AG04450 (cell line): ENCODE measurements around the gene ZIC1. TPM values are rescaled to one million over a fixed set of nuclear protein-coding genes. Genes with fewer than 3 reads are reported as not detected.

Experiments
- CTCF ChIA-PET: fragments of 300-600, 350-600 bp; formaldehyde crosslinking; extraction: SDS; loops from one replicate; lab custom pipeline; 2022; ENCODE audit warnings: antibody characterized with exemption, inconsistent platforms; lab: Charles Lee
- POLR2A ChIA-PET: fragments of 350-600 bp; formaldehyde crosslinking; extraction: SDS; loops from one replicate; lab custom pipeline; 2021; ENCODE audit warnings: antibody characterized with exemption, inconsistent platforms; lab: Yijun Ruan, JAX
- DNase-seq: peaks from one replicate; pipeline ENCODE4 v3.0.0-alpha.2; 2011; ENCODE audit warnings: low read depth, low spot score
- H3K27ac ChIP-seq: one replicate; pipeline ENCODE4 v1.5.1; 2012; ENCODE audit warnings: low read depth, low read length, control low read depth
- H3K27me3 ChIP-seq: one replicate; pipeline ENCODE4 v1.6.0; 2012; ENCODE audit warnings: low read length; ENCODE audit not compliant: control insufficient read depth, insufficient read depth
- H3K4me3 ChIP-seq: 2 replicates; pipeline ENCODE4 v1.5.1; 2011; ENCODE audit warnings: mild to moderate bottlenecking, low read depth, low read length, control low read depth
- H3K9me3 ChIP-seq: 2 replicates; pipeline ENCODE4 v1.5.1; 2012; ENCODE audit warnings: low read length; ENCODE audit not compliant: control insufficient read depth, insufficient read depth
- polyA plus RNA-seq: library from polyadenylated mRNA; depleted of rRNA; stranded (reverse); fragments of >200 nt; gene quantifications from 2 replicates; pipeline ENCODE4 v1.2.3, GENCODE V29; 2011
- TF ChIP-seq, protein P1 (sequence below): IDR thresholded peaks from 2 replicates; pipeline ENCODE4 v1.5.1; 2011; ENCODE audit warnings: low read depth, low read length, control low read depth, inconsistent platforms

Gene ZIC1
- polyA plus RNA-seq, 1 experiment = not detected

DNA sequence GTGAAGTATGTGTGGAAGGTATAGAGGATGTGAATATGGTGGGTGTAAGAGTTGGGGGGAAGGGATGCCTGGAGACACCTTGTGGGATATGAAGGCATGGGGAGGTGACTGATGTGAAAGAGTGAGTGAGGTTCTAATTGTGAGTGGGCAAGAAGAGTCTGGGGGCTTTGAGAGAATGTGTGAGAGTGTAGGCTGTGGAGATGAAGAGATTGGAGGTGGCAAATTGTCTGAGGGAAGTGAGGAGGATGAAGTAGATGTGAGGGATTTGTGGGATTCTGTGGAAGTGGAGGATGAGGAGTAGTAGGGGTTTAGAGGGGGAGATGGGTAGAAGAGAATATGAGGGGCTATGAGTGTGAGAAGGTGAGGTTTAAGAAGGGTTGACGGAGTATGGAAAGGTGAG lies 44.4 kb upstream of the ZIC1 start:
- ChIA-PET CTCF (no interaction called here), POLR2A (no interaction called here)

DNA sequence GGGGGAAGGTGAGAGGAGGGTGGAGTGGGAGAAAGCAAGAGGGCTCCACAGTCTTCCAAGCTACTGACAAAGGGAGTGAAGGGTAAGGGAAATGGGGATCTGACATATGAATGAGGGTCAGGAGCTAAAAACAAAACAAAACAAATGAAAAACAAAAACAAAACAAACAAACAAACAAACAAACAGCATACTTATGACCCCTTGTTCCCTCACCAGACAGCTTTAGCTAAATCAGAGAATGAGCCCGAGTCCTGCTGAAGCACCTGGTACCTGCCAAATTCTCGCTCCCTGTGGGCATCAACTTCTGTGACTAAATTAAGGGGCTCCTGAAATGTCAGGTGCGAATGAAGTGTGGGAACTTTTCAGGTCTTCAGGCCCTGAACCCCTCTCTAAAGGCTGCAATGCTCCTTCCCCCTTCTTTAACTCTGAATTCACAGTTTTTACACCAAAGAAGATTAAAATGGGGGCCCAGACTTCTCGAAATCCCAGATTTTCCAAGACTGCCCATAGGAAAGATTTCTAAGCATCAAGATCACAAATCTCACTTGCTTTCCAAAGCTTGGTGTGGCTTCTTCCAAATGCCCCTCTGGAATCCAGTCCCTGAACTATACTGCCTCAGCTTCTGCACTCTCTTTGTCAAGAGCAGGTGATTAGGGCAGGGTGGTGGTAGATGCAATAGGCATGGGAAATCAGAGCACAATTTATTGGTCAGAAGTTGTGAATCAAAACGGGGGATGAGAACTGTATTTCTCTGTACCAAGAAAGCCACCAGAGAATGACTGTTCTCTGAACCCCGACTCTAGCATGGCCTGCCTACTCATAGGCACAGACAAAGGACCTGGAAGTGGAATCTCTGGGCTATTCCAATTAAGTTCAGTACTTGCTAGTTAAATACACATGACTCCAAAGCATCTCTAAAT lies 43.7 kb upstream of the ZIC1 start:
- TF ChIP-seq, protein P1, sequence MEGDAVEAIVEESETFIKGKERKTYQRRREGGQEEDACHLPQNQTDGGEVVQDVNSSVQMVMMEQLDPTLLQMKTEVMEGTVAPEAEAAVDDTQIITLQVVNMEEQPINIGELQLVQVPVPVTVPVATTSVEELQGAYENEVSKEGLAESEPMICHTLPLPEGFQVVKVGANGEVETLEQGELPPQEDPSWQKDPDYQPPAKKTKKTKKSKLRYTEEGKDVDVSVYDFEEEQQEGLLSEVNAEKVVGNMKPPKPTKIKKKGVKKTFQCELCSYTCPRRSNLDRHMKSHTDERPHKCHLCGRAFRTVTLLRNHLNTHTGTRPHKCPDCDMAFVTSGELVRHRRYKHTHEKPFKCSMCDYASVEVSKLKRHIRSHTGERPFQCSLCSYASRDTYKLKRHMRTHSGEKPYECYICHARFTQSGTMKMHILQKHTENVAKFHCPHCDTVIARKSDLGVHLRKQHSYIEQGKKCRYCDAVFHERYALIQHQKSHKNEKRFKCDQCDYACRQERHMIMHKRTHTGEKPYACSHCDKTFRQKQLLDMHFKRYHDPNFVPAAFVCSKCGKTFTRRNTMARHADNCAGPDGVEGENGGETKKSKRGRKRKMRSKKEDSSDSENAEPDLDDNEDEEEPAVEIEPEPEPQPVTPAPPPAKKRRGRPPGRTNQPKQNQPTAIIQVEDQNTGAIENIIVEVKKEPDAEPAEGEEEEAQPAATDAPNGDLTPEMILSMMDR = no peak
- H3K27ac ChIP-seq = no peak overlapping the region
- H3K4me3 ChIP-seq = no peak overlapping the region
- POLR2A ChIA-PET = no interaction called here
- CTCF ChIA-PET = interaction anchor here (0.6 kb wide), 1 partner anchor 29 kb away, joined by 4 read pairs; no protein-coding TSS in a partner anchor
- DNase-seq = no peak
- no peaks in the 10 kb centered on the region for H3K9me3 ChIP-seq
- peaks cover 71% of the 10 kb centered on the region for H3K27me3 ChIP-seq

More for the DNA sequence above, 44.4 kb upstream of the ZIC1 start:
- TF ChIP-seq, protein P1 = no peak
- Histone ChIP-seq H3K27me3 (peaks cover 71% of the 10 kb centered on the region), H3K9me3 (peaks cover under 1% of the 10 kb centered on the region; the same call in 1 of the 2 replicates), H3K4me3 (no peak overlapping the region), H3K27ac (no peak overlapping the region)
- DNase-seq = no peak

DNA sequence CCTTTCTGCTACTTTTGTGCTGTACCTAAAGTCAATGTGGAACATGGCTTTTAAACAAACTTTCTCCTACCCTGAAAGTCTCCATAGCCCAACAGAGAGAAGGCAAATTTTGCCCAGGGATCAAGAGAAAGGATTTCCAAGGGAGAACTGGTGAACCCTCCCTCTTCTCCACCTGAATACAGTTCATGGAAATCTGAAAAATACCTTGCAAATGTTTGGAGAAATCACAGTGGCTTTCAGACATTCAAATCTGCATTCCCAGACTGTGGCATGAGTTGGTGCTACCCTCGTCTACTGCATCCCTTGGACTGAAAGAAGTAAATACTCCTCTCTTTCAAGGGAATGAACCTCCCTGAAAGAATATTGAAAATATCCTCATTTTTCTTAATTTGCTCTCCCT lies 41.5 kb upstream of the ZIC1 start:
- ChIA-PET CTCF (no interaction called here), POLR2A (no interaction called here)
- no peak for DNase-seq
- no peaks in the 10 kb centered on the region for H3K9me3 ChIP-seq
- TF ChIP-seq, protein P1 = no peak
- H3K27ac ChIP-seq = no peak overlapping the region
- peaks cover 77% of the 10 kb centered on the region for H3K27me3 ChIP-seq
- no peak overlapping the region for H3K4me3 ChIP-seq

DNA sequence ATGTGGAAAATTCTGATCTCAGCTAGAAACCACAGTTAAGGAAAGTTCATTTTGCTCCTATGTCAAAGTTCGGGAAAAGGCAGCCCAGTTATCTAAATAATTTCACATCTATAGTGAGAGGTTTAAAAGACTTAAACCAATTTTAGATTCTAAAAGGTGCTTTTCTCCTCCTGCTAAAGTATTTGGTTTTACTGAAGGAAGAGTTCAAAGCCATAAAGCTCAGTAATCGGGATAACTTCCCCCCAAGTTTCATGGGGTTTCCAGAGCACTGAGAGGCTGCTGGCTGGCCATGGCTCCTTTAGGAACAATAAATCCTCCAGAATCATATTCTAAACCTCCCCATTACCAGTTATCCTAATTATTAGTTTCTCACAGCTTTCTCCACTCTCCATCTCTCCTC lies 41.0 kb upstream of the ZIC1 start:
- TF ChIP-seq, protein P1 = no peak
- DNase-seq = no peak
- peaks cover 78% of the 10 kb centered on the region for H3K27me3 ChIP-seq
- ChIA-PET POLR2A (no interaction called here), CTCF (no interaction called here)
- no peak overlapping the region for H3K27ac ChIP-seq
- no peak overlapping the region for H3K4me3 ChIP-seq
- H3K9me3 ChIP-seq = no peaks in the 10 kb centered on the region

DNA sequence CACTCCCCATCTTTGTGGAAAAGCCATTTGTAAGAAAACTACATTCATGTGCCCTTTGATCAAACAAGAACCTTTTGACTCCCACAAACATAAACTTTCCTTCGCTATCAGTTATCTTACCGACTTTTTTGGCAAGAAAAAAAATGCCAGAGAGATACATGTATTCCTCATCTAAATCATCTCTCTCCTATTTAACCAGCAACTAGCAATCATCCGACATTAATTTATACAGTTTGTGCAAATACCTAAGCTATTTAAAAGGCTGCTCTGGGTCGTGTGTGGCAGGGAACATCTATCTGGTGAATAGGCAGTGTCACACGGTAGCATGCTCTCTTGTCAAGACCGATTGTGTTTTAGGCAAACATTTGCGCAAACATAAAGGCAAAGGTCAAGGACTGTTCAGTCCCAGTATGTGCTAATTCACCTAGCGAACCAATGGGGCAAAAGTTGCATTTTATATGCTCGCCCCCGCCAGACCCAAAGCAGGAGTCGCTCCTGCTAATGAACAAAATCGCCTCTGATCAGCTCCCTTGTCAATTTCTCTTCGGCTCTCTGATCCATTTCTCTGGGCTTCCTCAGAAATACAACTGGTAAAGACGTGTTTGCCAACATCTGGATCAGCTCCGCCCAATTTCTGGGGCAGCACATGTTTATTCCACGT lies 40.5 kb upstream of the ZIC1 start:
- no peaks in the 10 kb centered on the region for H3K9me3 ChIP-seq

More for the DNA sequence above, 40.5 kb upstream of the ZIC1 start:
- Histone ChIP-seq H3K4me3 (no peak overlapping the region), H3K27me3 (peaks cover 78% of the 10 kb centered on the region), H3K27ac (no peak overlapping the region)
- ChIA-PET CTCF (no interaction called here), POLR2A (no interaction called here)
- TF ChIP-seq, protein P1 = no peak
- DNase-seq = no peak
